Right cardiac atrium (tissue), 5 donors: ENCODE measurements around the gene DNAJC1. TPM values are rescaled to one million over a fixed set of nuclear protein-coding genes. Genes with fewer than 3 reads are reported as not detected.
"Not testable (repeated sequence)": the region's sequence is repeated elsewhere in the genome, so short reads cannot be mapped to it uniquely, and the experiment has no call there.

ENCODE experiments used
- ATAC-seq, 2 donors: fragments of 200-7000 bp; cut with Tn5 transposase; one replicate each; pipeline versions ENCODE4 v1.8.0 to v1.9.1; 2020; ENCODE audit warnings: moderate library complexity in 2 of 2, mild to moderate bottlenecking in 1 of 2
- DNase-seq, 3 donors: peaks; one replicate each; pipeline ENCODE4 v3.0.0-alpha.2; 2020
- H3K27ac ChIP-seq: one replicate; pipeline ENCODE4 v1.5.1; 2013; ENCODE audit warnings: mild to moderate bottlenecking, low read length, control low read depth, moderate library complexity
- H3K27me3 ChIP-seq: one replicate; pipeline ENCODE4 v1.6.1; 2013; ENCODE audit not compliant: control insufficient read depth, insufficient read depth
- H3K4me1 ChIP-seq: one replicate; pipeline ENCODE4 v1.6.1; 2013; ENCODE audit warnings: low read length; ENCODE audit not compliant: control insufficient read depth, insufficient read depth
- H3K4me3 ChIP-seq: one replicate; pipeline ENCODE4 v1.5.1; 2013; ENCODE audit warnings: low read length, control low read depth
- H3K9me3 ChIP-seq: one replicate; pipeline ENCODE4 v1.6.1; 2013; ENCODE audit warnings: low read length; ENCODE audit not compliant: control insufficient read depth
- WGBS: extraction: QIAGEN DNeasy Blood & Tissue Kit; methylation state at CpG from one replicate; pipeline ENCODE4 v1.1.7; 2013; 5-methylcytosine and 5-hydroxymethylcytosine counted together
- intact Hi-C, 4 donors: fragments of 100-400 bp; cut with DNase I; formaldehyde crosslinking; loops; one replicate each; pipeline versions ENCODE4 v1.11.0 to v1.14.0; 2022 to 2023
- long read RNA-seq, 4 donors: library from polyadenylated mRNA; unstranded; transcript quantifications; one replicate each; pipeline ENCODE4 v2.0.0, GENCODE V29; 2020 to 2021
- polyA plus RNA-seq: library from polyadenylated mRNA; stranded (reverse); fragments of 200-250 nt; gene quantifications from one replicate; pipeline ENCODE4 v1.2.3, GENCODE V29; 2013
- total RNA-seq, 4 donors: library from RNA; stranded (reverse); fragmentation: NEBNext Ultra II Directional; extraction: Animal tissue kit (Norgen Biotek cat#: 25700); gene quantifications; one replicate each; pipeline ENCODE4 v1.2.1, GENCODE V29; 2021
- donor health status: healthy with polysubstance abuse.
- donor health status: DM: no; HTN: yes; CAD: no.
- donor health status: DM: no; HTN: no; CAD: no.
- donor health status: DM: no; HTN: yes; CAD: no; lungs with severe emphysema.
- donor health status: DM: yes; HTN: yes; CAD: no.

The DNAJC1 gene
- total RNA-seq (10 to 100 TPM; 13.9 to 21.4 (median 17.9) TPM), polyA plus RNA-seq (14.0 TPM)
- long read RNA-seq, donor 1, transcript DNAJC1-202 (12 exons, 2,106 nt), result major isoform, 18 of 32 reads
- long read RNA-seq, donor 1, partial matches to known transcripts, result 9 of 32 reads
- long read RNA-seq, donor 1, other reads (novel, unspliced or antisense), result 5 of 32 reads
- long read RNA-seq, donor 2, transcript DNAJC1-202 (12 exons, 2,106 nt), result major isoform, 12 of 18 reads
- long read RNA-seq, donor 2, partial matches to known transcripts, result 4 of 18 reads
- long read RNA-seq, donor 2, other reads (novel, unspliced or antisense), result 2 of 18 reads
- long read RNA-seq, donor 3, transcript DNAJC1-202 (12 exons, 2,106 nt), result major isoform, 34 of 46 reads
- long read RNA-seq, donor 3, partial matches to known transcripts, result 8 of 46 reads
- long read RNA-seq, donor 3, other reads (novel, unspliced or antisense), result 4 of 46 reads
- long read RNA-seq, donor 4, transcript DNAJC1-202 (12 exons, 2,106 nt), result major isoform, 7 of 10 reads
- long read RNA-seq, donor 4, partial matches to known transcripts, result 1 of 10 reads
- long read RNA-seq, donor 4, other reads (novel, unspliced or antisense), result 2 of 10 reads

DNA sequence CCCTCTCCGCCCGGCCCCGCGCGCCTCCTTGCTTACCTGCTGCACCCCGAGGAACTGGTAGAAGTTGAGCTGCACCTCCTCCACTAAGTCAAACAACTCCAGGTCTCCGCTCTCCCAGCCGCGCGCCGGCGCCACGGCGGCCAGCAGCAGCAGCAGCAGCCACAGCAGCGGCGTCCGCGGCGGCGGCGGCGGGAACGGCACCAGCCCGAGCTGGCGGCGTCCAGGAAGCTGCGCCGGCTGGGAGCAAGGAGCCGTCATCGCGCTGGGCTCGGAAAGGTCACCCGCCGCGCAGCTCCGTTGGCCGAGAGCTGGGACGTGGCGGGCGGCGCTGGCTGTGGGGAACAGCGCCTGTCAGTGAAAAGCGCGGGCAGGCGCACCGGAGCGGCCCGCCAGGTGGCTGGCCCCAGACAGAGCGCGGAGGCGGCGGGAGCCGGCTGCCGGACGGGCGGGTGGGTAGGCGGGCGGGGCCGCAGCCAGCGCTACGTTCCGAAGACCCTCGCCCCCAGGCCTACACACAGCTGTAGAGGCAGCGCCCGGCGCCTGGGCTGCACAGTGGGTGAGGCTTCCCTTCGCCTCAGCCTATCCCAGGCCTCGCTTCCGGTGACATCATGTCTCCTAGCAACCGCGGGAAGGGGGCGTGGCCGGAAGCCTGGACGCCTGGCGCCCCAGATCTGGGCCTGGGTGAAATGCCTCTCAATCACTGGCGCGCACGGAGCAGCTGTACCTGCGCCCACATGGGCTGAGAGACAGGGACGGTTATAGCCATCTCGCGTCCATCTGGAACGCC is at the start of gene DNAJC1:
Gene DNAJC1 (minus strand): TSS at position 554 of the 787 bp plus-strand sequence. CDS start 296 bp downstream, at position 258.
- Histone ChIP-seq H3K27ac (peak within 1 kb of the TSS; percentile 49), H3K4me1 (no peaks in the 10 kb centered on the region), H3K27me3 (no peaks in the 10 kb centered on the region), H3K4me3 (peak within 1 kb of the TSS; percentile 76), H3K9me3 (no peaks in the 10 kb centered on the region)
- DNase-seq (peak; percentile 97 to 99 (median 99)), ATAC-seq (peak; percentile 100)
- intact Hi-C loops, result loop anchor here in 3 of 4 donors (5.0 to 10.0 kb wide), 4 partner anchors 221 to 1069 kb away; partner anchors contain the start of gene BMI1 (in 1 of the 3)
- WGBS, result under 1% methylated on average over 83 of the region's 83 CpGs

DNA sequence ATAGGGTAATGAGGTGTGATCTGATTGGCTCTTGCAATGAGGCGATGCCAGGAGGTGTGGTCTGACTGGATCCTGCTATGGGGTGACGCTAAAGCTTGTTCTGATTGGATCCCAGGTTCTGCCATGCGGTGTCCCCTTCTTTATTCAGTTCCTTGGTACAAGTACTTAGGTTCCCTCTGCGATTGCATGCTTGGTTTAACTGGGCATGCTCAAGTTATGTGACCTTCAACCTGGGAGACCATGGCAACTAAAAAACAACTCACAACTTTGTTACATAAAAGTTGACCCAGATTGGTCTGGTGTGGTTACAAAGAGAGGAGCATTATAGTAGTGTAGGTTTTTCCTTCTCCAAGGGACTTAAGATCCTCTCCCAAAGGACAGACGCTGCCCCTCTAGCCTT is 49.5 kb upstream of the DNAJC1 start:
- no peak overlapping the region for H3K4me3 ChIP-seq
- H3K27ac ChIP-seq, result no peak overlapping the region
- WGBS, result 94% methylated on average over 5 of the region's 5 CpGs
- DNase-seq (no peak), ATAC-seq (no peak)
- H3K27me3 ChIP-seq, result no peaks in the 10 kb centered on the region
- H3K4me1 ChIP-seq, result no peaks in the 10 kb centered on the region
- intact Hi-C loops, result no loop called here
- H3K9me3 ChIP-seq, result no peaks in the 10 kb centered on the region

DNA sequence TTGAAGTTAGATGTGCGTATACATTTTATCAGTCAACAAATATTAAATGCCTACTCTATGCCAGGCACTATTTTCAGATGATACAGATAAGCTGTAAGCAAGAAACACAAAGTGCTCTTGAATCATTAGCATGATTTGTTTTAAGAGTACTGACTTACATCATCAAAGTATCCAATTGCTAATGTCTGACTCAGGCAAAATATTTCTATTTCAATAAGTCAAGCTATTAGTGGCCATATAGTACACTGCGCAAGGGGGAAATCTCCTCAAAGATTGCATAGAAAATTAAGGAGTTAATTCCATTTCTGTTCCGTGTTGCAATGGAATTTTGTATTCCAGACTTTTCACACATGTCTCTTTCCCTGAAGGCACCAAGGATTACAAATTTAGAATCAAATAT is 46.1 kb upstream of the DNAJC1 start:
- Histone ChIP-seq H3K4me3 (no peak overlapping the region), H3K27me3 (no peaks in the 10 kb centered on the region), H3K9me3 (no peaks in the 10 kb centered on the region), H3K27ac (no peak overlapping the region), H3K4me1 (no peaks in the 10 kb centered on the region)
- ATAC-seq, result no peak
- intact Hi-C loops, result no loop called here
- DNase-seq, result no peak
- 82% methylated on average over 3 of the region's 3 CpGs for WGBS

DNA sequence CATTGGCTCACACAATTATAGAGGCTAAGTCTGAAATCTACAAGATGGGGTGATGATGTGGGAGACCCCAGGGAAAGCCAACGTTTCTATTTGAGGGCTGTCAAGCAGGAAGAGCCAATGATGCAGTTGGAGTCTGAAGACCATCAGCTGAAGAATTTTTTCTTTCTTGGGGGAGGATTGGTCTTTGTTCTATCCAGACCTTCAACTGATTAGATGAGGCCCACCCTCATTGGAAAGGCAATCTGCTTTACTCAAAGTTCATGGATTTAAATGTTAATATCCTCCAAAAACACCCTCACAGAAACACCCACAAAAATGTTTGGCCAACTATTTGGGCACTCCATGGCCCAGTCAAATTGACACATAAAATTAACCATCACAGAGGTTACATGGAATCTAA is 44.3 kb upstream of the DNAJC1 start:
- Histone ChIP-seq H3K27ac (no peak overlapping the region), H3K4me1 (no peaks in the 10 kb centered on the region), H3K4me3 (no peak overlapping the region), H3K27me3 (no peaks in the 10 kb centered on the region), H3K9me3 (no peaks in the 10 kb centered on the region)
- intact Hi-C loops, result no loop called here
- ATAC-seq (no peak), DNase-seq (no peak)
- 58% methylated on average over 1 of the region's 1 CpG for WGBS

- DNase-seq (no peak), ATAC-seq (no peak)
- no peak overlapping the region for H3K4me3 ChIP-seq
- intact Hi-C loops, result no loop called here
- H3K27ac ChIP-seq, result no peak overlapping the region
- WGBS, result 58% methylated on average over 6 of the region's 6 CpGs
- H3K9me3 ChIP-seq, result no peaks in the 10 kb centered on the region
- no peaks in the 10 kb centered on the region for H3K4me1 ChIP-seq
- H3K27me3 ChIP-seq, result no peaks in the 10 kb centered on the region
Measured at GRCh38 chr10:22043327-22043633, 39.8 kb upstream of the DNAJC1 start.

- Histone ChIP-seq H3K9me3 (no peaks in the 10 kb centered on the region), H3K4me3 (no peak overlapping the region), H3K27me3 (no peaks in the 10 kb centered on the region), H3K27ac (no peak overlapping the region), H3K4me1 (no peaks in the 10 kb centered on the region)
- ATAC-seq, result peak; percentile 57 to 66
- intact Hi-C loops, result no loop called here
- peak in 1 of 3 donors; percentile 30 for DNase-seq
- WGBS, result 31% methylated on average over 8 of the region's 8 CpGs
Measured at GRCh38 chr10:22042557-22043326, 39.2 kb upstream of the DNAJC1 start.

GRCh38 chr10:22034333-22034732 is 30.8 kb upstream of the DNAJC1 start:
- intact Hi-C loops, result no loop called here
- ATAC-seq, result no peak
- 87% methylated on average over 3 of the region's 3 CpGs for WGBS
- no peaks in the 10 kb centered on the region for H3K27me3 ChIP-seq
- H3K27ac ChIP-seq, result no peak overlapping the region
- H3K4me3 ChIP-seq, result no peak overlapping the region
- no peak for DNase-seq
- no peaks in the 10 kb centered on the region for H3K4me1 ChIP-seq
- H3K9me3 ChIP-seq, result peaks cover 5% of the 10 kb centered on the region

GRCh38 chr10:22032268-22032667 is 28.7 kb upstream of the DNAJC1 start:
- WGBS, result 83% methylated on average over 3 of the region's 3 CpGs

GRCh38 chr10:22030421-22030820 is 26.9 kb upstream of the DNAJC1 start:
- H3K4me3 ChIP-seq, result no peak overlapping the region
- H3K4me1 ChIP-seq, result no peaks in the 10 kb centered on the region
- H3K27me3 ChIP-seq, result no peaks in the 10 kb centered on the region
- H3K9me3 ChIP-seq, result peaks cover 1% of the 10 kb centered on the region
- intact Hi-C loops, result no loop called here
- no peak for ATAC-seq
- no peak for DNase-seq
- H3K27ac ChIP-seq, result no peak overlapping the region
- WGBS, result 89% methylated on average over 2 of the region's 2 CpGs

More at GRCh38 chr10:22032268-22032667, 28.7 kb upstream of the DNAJC1 start:
- H3K9me3 ChIP-seq, H3K4me1 ChIP-seq, ATAC-seq, H3K27ac ChIP-seq, H3K27me3 ChIP-seq, DNase-seq, intact Hi-C loops, H3K4me3 ChIP-seq: not testable (repeated sequence)

- ATAC-seq, result no peak
- H3K4me1 ChIP-seq, result no peaks in the 10 kb centered on the region
- H3K4me3 ChIP-seq, result no peak overlapping the region
- no peaks in the 10 kb centered on the region for H3K9me3 ChIP-seq
- H3K27ac ChIP-seq, result no peak overlapping the region
- intact Hi-C loops, result no loop called here
- 63% methylated on average over 12 of the region's 12 CpGs for WGBS
- H3K27me3 ChIP-seq, result no peaks in the 10 kb centered on the region
- DNase-seq, result no peak
Measured at GRCh38 chr10:22029445-22030236, 26.1 kb upstream of the DNAJC1 start.
